GM18907 (cell line): ENCODE measurements around the gene BLOC1S4.

Experiments
- ATAC-seq: cut with Tn5 transposase; IDR thresholded peaks from one replicate; pipeline ENCODE4 v1.9.1; 2021; ENCODE audit warnings: mild to moderate bottlenecking, moderate library complexity; ENCODE audit not compliant: unreplicated experiment

The BLOC1S4 gene

GRCh38 chr4:6760865-6761264 is 44.9 kb downstream of the BLOC1S4 start:
- ATAC-seq = no peak

DNA sequence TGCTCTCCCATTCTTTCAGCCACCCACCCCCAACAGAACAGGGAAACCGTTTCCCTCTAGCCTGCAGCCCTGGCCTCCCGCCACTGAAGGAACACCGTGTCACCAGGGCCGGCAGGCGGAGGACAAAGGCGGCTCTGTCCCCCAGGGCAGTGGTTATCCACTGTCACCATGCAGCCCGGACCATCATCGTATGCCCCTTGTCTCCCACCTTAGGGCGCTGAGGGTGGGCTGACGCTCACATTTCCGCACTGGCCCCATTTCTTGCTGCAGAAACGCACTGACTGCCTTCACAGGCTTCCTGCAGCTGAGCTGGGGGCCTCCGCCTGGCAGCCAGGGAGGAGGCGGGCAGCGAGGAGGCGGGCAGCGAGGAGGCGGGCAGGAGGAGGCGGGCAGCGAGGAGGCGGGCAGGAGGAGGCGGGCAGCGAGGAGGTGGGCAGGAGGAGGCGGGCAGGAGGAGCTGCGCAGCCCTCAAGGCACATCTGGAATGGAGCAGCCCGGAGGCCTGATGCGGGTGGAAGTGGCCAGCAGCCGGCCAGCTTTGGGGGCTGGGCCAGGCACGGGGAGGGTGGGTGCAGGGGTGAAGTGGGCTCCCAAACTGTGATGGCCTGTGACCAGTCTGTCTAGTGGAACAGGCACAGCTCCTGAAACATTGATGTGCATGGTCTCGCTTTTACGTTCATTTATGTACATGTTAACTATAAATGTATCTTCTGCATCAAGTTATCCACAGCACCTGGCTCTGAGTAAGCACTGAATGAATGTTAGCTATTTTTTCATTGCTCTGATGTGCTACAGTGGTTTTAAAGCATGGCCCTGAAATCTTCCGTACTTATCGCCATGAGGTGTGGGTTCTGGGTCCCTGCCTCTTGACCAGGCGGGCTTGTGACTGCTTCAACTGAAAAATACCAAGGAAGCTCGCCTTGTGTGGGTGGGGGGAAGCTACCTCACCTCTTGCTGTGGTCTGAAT is 46.0 kb downstream of the BLOC1S4 start:
- no peak for ATAC-seq

DNA sequence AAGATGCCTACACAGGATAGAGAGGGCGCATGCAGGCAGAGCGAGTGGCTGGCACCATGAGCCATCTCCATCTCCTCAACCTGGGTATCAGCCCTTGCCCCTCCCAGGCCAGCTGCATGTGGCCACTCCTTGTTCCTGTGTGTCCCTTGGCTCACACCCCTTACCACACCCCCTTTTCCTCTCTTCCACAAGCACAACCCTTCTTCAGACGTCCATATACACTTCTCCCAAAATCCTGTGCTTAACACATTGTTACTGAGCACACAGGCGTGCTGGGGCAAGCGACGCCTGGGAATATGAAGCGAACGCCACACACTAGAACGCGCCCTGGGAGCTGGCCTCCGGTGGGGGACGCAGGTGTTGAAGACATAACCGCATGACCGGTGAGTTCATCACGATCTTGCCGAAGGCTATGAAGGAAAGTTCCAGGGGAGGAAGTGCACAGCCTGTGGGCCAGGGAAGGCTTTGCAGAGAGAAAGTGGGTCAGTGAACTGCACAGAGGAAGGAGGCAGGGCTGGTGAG is 47.4 kb downstream of the BLOC1S4 start:
- ATAC-seq = no peak

DNA sequence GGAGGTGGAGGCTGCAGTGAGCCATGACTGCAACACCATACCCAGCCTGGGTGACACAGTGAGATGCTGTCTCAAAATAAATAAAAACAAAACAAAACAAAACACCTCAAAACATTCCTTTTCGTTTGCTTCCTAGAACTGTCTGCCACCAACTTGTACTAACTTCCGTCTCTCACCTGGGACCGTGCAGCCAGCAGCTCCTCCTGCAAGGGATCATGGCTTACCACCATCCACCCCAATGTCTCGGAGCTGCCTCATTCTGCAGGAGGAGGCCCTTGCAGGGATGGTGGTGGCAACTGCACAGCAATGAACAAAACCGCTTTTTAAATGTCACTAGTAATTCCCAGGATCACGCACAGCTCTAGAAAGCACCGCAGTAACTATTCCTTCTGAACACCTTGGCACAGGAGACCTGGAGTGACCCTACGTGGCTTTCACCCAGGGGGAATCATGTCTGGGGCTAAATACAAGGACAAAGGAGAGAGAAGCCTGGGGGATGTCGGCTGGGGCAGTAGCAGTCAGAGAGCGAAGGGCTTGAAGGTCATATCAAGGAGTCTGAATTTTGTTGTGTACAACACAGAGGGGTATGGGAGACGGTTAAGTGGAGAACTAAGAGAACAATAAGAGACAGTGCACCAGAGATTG is 49.1 kb downstream of the BLOC1S4 start:
- ATAC-seq = no peak

DNA sequence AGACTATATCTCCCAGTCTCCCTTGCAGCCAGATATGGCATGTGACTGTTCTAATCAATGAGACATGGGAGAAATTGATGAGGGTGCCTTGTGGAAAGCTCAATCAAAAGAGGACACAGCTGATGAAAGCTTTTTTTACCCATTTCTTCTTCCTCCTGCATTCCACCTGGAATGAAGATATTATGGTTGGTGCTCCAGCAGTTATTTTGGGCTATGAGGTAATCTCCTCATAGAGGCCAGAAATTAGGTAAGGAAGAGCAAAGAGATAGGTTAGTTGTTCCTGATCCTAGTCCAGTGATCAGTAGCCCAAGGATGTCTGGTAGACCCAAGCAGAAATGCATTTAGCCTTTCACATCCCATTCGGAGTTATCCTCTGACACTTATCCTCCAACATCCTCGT is 49.7 kb downstream of the BLOC1S4 start:
- ATAC-seq = no peak
